ENCODE data around the gene ADAMTS2. TPM values are rescaled to one million over a fixed set of nuclear protein-coding genes. Genes with fewer than 3 reads are reported as not detected.

Gene ADAMTS2
- polyA plus RNA-seq, 1 donor: 7.8 TPM

- no peak for DNase-seq
These were observed 164.2 kb downstream of the ADAMTS2 start for GRCh38 chr5:179180921-179181645.

DNA sequence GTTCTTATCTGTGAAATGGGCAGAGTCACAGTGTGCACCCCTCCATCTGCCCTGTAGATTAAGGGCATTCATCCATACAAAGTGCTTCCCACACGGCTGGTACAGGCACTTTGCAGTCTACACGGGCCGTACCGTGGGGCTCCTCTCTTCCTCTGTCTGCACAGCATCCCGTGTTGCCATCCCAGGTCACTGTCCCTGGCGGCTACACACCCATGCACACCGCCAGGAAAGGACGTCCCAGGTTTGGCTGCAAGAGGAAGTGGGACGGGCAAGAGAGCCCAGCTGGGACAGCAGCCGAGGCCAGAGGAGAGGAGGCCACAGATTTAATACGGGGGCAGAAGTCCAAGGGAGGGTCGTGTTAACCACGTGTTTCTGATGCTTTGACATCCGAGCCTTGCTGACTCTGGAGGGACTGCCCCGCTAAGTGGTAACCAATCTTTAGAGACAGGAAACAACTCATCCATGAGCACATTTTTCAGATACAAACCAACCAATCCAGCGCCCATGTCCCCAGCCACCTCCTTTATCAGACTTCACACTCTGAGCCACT, 165.1 kb downstream of the ADAMTS2 start:
- DNase-seq: no peak

GRCh38 chr5:179177711-179178575, 167.3 kb downstream of the ADAMTS2 start:
- no peak for DNase-seq

DNA sequence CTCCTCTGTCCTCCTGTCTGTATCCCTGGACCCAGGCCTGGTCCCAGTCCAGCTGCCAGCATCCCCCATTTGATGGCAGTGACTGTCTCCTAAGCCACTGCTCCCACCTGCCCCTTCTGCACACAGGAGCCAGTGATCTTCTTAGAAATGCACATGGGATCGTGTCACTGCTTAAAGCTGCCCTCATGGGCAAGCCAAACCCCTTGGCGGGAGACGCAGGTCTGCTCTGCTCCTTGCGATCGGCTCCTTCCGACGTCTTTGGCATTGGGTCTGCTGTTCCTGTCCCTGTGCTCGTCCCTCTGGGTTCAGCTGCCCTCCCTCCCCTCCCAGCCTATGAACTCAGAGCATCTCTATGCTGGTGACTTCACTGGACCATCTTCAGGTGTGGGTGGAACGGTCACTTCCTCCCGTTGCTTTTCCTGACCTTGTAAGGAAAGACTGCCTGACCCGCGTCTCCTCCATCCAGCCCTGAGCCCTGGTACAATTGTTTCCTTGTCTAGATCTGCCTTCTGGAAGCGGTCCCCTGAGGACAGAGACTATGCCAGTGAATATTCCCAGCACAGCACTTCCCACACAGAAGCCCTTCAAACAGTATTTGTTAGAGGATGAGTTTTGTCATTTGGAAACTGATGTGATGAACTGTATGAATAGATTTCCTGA, 168.6 kb downstream of the ADAMTS2 start:
- DNase-seq: no peak

DNA sequence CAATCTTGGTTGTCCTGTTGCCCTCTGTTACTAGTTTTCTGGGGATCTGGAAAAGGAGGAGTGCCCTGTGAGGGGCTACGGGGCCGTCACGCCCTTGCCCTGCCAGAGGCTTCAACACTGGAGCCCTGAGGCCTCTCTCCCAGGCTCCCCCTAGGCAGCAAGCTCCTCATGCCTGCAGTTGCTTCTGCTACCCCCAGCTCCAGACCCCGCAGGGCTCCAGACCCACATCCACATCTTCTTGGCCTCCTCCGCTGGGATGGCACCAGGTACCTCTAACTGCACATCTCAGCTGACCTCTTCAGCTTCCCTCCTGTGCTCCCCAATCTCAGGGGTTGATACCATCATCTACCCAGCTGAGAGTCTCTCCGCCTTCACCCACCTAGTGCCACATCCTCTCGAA, 169.1 kb downstream of the ADAMTS2 start:
- no peak for DNase-seq

DNA sequence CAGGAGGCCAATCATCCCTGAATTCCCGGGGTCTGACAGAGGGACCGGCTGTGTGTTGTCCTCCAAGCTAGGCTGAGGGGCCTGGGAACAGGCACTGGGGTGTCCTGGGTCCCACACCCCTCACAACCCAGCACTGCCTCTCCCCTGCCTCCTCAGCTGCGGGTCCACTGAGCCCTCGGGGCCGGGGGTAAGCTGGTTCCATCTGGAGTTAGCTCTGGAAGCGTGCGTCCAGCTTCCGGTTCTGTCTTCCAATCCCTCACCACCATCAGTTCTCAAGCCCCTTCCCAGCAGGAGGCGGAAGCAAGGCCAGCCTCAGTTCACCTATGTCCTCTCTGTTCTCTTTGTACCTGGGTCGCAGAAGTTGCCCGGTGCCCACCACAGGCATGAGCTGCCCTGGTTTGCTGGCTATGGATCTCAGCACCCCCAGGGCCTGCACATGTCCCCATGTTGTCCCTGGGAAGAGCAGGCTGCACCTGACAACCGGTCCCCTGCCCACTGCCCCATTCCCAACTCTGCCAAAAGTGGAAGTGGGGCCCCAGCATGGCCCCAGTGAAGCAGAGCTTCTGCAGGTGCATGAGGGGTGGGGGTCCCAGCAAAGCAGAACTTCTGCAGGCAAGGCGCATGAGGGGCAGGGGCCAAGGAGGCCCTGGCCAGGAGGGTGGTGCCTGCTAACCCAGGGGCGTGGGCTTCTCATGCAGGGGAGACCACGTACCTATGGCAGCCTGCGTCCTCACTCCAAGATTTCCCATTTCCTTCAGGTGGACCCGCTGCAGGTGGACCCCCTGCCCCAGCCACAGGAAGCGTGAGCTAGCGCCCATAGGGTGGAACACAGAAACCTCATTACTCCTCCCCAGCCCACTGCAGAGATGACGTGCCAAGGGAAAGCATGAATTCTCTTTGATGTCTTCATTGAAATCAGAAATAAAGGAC, 173.2 kb downstream of the ADAMTS2 start:
- no peak for DNase-seq

DNA sequence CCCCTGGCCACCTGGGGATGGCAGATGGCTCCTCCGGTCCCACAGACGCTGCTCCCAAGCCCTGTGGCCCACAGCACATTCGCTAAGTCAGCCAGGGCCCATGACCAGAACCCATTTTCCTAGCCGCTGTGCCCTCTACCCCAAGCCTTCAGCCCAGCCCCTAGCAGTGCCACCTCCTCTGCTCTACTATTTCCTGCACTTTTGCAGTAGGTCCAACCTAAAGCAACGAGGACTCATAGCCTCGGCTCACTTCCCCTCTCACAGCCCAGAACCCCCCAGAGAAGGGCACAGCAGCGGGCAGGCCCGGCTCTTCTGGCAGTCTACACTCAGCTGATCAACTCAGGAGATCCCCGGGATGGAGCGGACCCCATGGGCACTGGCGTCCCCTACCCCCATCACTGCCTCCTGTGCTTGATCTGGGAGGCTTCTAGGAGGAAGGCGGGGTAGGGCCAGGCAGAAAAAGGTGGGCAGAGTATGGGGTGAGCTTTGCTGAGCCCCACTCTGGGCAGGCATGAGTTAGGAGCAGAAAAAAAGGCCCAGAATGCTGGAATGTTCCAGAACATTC, 173.9 kb downstream of the ADAMTS2 start:
- DNase-seq: no peak

DNA sequence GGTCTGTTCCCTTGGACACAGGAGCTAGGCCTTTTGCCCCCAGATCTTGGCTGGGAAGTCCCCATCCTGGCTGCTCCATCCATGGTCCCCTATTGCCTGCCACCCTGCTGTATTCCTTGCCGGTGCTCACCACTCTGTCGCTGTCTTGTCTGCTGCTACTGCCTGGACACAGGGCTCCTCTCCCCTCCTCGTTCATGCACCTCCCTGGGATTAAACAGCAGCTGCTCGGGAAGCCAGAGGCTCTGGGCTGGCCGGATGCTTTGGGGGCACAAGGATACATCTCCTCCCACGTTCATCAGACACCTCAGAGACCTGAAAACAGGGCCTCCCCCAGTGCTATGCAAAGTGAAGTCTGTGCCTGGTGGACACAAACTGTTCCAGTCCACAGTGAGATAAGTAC, 174.7 kb downstream of the ADAMTS2 start:
- no peak for DNase-seq

- no peak for DNase-seq
These were observed 175.4 kb downstream of the ADAMTS2 start for GRCh38 chr5:179169836-179170235.

DNA sequence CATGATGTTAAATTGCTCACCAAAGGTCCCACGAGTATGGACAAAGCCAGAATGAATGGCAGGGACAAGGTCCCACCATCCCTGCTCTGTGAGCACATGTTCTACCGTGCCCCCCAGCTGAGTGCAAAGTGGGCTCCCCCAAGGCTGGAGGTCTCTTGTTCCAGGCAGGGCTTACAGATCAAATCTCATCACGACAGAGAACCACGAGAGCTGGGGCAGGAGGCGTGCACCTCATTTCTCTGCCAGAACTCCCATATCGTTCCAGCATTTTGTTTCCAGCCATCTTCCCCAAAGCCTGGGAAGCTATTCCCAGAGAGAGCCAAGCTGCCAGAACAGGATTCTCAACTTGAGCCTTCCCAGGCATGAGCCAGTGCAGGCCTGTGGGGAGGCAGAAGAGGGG, 176.6 kb downstream of the ADAMTS2 start:
- no peak for DNase-seq

- no peak for DNase-seq
These were observed 177.3 kb downstream of the ADAMTS2 start for GRCh38 chr5:179167871-179168451.

GRCh38 chr5:179166886-179167841, 178.1 kb downstream of the ADAMTS2 start:
- peak; percentile 50 for DNase-seq

GRCh38 chr5:179166171-179166885, 178.9 kb downstream of the ADAMTS2 start:
- no peak for DNase-seq

GRCh38 chr5:179165421-179166170, 179.7 kb downstream of the ADAMTS2 start:
- DNase-seq: no peak

DNA sequence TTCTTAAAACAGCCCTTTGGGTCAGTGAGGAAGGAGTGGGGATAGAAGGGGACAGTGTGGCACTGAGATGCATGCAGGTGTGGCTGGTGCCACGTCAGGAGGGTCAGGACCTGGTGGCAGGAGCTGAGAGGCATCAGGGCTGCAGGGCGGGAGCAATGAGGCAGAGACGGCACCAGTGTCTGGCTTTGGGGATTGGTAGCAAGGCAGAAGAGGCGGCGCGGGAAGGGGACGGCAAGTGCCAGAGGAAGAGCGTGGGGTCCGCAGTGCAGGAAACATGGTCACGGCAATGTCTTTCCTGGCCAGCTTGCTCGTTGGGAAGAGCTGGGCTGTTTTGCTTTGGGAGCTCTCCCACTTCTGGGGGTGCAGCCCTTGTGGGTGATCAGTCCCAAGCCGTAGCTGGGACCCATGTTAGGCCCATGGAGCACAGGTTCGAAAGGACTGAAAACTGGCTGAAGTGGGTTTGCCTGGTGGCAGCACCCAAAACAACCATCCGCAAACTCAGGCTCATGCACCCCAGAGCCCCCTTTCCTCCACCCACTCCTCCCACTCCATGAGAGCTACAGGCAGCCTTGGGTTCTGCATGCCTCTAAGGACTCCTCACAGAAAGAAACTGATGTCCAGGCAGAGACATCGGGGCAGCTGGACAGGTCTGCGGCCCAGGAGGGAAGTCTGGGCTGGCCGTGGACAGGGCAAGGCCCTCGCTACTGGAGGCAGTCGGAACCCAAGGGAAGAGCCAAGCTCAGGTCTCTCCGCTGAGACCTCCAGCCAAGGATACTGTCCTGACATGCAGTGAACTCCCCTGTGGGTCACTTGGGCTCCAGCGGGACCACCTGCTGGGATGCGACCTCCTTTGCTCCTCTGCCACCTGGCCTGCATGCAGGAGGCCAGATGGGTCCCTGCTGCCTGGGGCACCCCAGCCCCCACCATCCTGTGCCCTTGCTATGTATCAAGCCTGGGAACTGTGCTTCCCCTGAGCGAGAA, 180.6 kb downstream of the ADAMTS2 start:
- DNase-seq: no peak

- DNase-seq: no peak
These were observed 181.8 kb downstream of the ADAMTS2 start for GRCh38 chr5:179163236-179164155.
